ENCODE data around the gene EIF4E.

Gene EIF4E

GRCh38 chr4:98909646-98910401 lies 19.1 kb downstream of the EIF4E start:
- no peak for DNase-seq (ENCODE audit: low read depth)
- no peak for TF ChIP-seq CTCF (IDR thresholded peaks at IDR 0.05; ENCODE audit: control insufficient read depth, extremely low read depth, insufficient read depth)

GRCh38 chr4:98908703-98909262 lies 20.1 kb downstream of the EIF4E start:
- TF ChIP-seq CTCF (IDR thresholded peaks at IDR 0.05; ENCODE audit: control insufficient read depth, extremely low read depth, insufficient read depth): no peak
- no peak for DNase-seq (ENCODE audit: low read depth)

More at GRCh38 chr4:98909646-98910401, 19.1 kb downstream of the EIF4E start:
- H3K4me3 ChIP-seq (ENCODE audit: low read depth, low read length): no peak overlapping the region

GRCh38 chr4:98908182-98908581 lies 20.8 kb downstream of the EIF4E start:
- TF ChIP-seq CTCF (IDR thresholded peaks at IDR 0.05; ENCODE audit: control insufficient read depth, extremely low read depth, insufficient read depth): no peak
- no peak for DNase-seq (ENCODE audit: low read depth)
- H3K4me3 ChIP-seq (ENCODE audit: low read depth, low read length): no peak overlapping the region

More at GRCh38 chr4:98908703-98909262, 20.1 kb downstream of the EIF4E start:
- no peak overlapping the region for H3K4me3 ChIP-seq (ENCODE audit: low read depth, low read length)

GRCh38 chr4:98905839-98906238 lies 23.1 kb downstream of the EIF4E start:
- H3K4me3 ChIP-seq (ENCODE audit: low read depth, low read length): no peak overlapping the region
- DNase-seq (ENCODE audit: low read depth): no peak
- no peak for TF ChIP-seq CTCF (IDR thresholded peaks at IDR 0.05; ENCODE audit: control insufficient read depth, extremely low read depth, insufficient read depth)

- DNase-seq (ENCODE audit: low read depth): no peak
- TF ChIP-seq CTCF (IDR thresholded peaks at IDR 0.05; ENCODE audit: control insufficient read depth, extremely low read depth, insufficient read depth): no peak
- H3K4me3 ChIP-seq (ENCODE audit: low read depth, low read length): no peak overlapping the region
Measured at GRCh38 chr4:98905297-98905696, 23.6 kb downstream of the EIF4E start.

GRCh38 chr4:98903963-98904362 lies 25.0 kb downstream of the EIF4E start:
- no peak for DNase-seq (ENCODE audit: low read depth)
- TF ChIP-seq CTCF (IDR thresholded peaks at IDR 0.05; ENCODE audit: control insufficient read depth, extremely low read depth, insufficient read depth): no peak
- H3K4me3 ChIP-seq (ENCODE audit: low read depth, low read length): no peak overlapping the region

Measured in LNCaP clone FGC (cell line).